Activated T-cell treated with anti-CD3 and anti-CD28 coated beads, Interleukin-2, amount 50 U/mL, for 48 hours (primary cell): ENCODE measurements around the gene HLCS.

Experiments
- DNase-seq, 2 experiments: peaks; one replicate each; pipeline ENCODE4 v3.0.0-alpha.2; 2020

HLCS gene

GRCh38 chr21:36766511-36766910, 200.0 kb downstream of the HLCS start:
- no peak for DNase-seq

GRCh38 chr21:36765229-36765628, 201.2 kb downstream of the HLCS start:
- DNase-seq, result no peak

- no peak for DNase-seq
Observed at GRCh38 chr21:36763305-36763704, 203.2 kb downstream of the HLCS start.

GRCh38 chr21:36762642-36763041, 203.8 kb downstream of the HLCS start:
- DNase-seq, result no peak

- no peak for DNase-seq
Observed at GRCh38 chr21:36761685-36762084, 204.8 kb downstream of the HLCS start.

- no peak for DNase-seq
Observed at GRCh38 chr21:36759348-36760083, 207.0 kb downstream of the HLCS start.

GRCh38 chr21:36757196-36757595, 209.3 kb downstream of the HLCS start:
- no peak for DNase-seq

- DNase-seq, result no peak
Observed at GRCh38 chr21:36756527-36756926, 209.9 kb downstream of the HLCS start.

- DNase-seq, result no peak
Observed at GRCh38 chr21:36754241-36754898, 212.1 kb downstream of the HLCS start.

GRCh38 chr21:36753556-36753955, 212.9 kb downstream of the HLCS start:
- no peak for DNase-seq

- DNase-seq, result no peak
Observed at GRCh38 chr21:36751383-36751782, 215.1 kb downstream of the HLCS start.

GRCh38 chr21:36750576-36750959, 215.9 kb downstream of the HLCS start:
- no peak for DNase-seq

GRCh38 chr21:36749935-36750575, 216.4 kb downstream of the HLCS start:
- DNase-seq, result no peak

GRCh38 chr21:36747815-36748383, 218.6 kb downstream of the HLCS start:
- DNase-seq, result peak; percentile 66 to 77

GRCh38 chr21:36747041-36747814, 219.2 kb downstream of the HLCS start:
- no peak for DNase-seq

GRCh38 chr21:36745459-36745858, 221.0 kb downstream of the HLCS start:
- no peak for DNase-seq

- DNase-seq, result no peak
Observed at GRCh38 chr21:36744560-36745231, 221.8 kb downstream of the HLCS start.

GRCh38 chr21:36744190-36744559, 222.3 kb downstream of the HLCS start:
- no peak for DNase-seq

GRCh38 chr21:36743446-36743845, 223.0 kb downstream of the HLCS start:
- DNase-seq, result no peak

- DNase-seq, result no peak
Observed at GRCh38 chr21:36743008-36743407, 223.5 kb downstream of the HLCS start.

- DNase-seq, result no peak
Observed at GRCh38 chr21:36741506-36741905, 225.0 kb downstream of the HLCS start.

GRCh38 chr21:36738489-36739126, 227.9 kb downstream of the HLCS start:
- no peak for DNase-seq
